ENCODE data around the gene PRR15. TPM values are rescaled to one million over a fixed set of nuclear protein-coding genes. Genes with fewer than 3 reads are reported as not detected.

Gene PRR15
- total and polyA plus RNA-seq, 4 experiments from 2014 or later = not detected

- Histone ChIP-seq H3K27ac (ENCODE audit: low read depth, low read length) (no peak overlapping the region), H3K36me3 (ENCODE audit: insufficient read depth, low read length) (no peaks in the 10 kb centered on the region), H3K9me3 (ENCODE audit: control insufficient read depth in 1 of 2, low read length in 2 of 2) (no peaks in the 10 kb centered on the region), H3K27me3 (ENCODE audit: insufficient read depth, low read length) (no peaks in the 10 kb centered on the region), H3K4me1 (ENCODE audit: insufficient read depth, low read length) (no peaks in the 10 kb centered on the region), H3K4me3 (ENCODE audit: low read length in 2 of 2) (no peak overlapping the region)
- Mint-ChIP-seq H3K27me3 (peaks cover 3 to 6% of the 10 kb centered on the region in 2 donors), H3K4me1 (no peaks in the 10 kb centered on the region), H3K9me3 (peaks cover 0 to 6% (median 0%) of the 10 kb centered on the region in 8 donors), H3K36me3 (no peaks in the 10 kb centered on the region), H3K4me3 (no peak overlapping the region), H3K27ac (no peak overlapping the region)
- ChIA-PET POLR2A (ENCODE audit: partially characterized antibody) (no interaction called here), CTCF (ENCODE audit: partially characterized antibody) (no interaction called here)
- intact Hi-C loops (cut with micrococcal nuclease) = no loop called here
- no peak for DNase-seq
Observed at GRCh38 chr7:29539471-29539870, 24.2 kb upstream of the PRR15 start.

- H3K4me1 Mint-ChIP-seq = no peaks in the 10 kb centered on the region
- no peak overlapping the region for H3K27ac ChIP-seq (ENCODE audit: low read depth, low read length)
- ChIA-PET POLR2A (ENCODE audit: partially characterized antibody) (no interaction called here), CTCF (ENCODE audit: partially characterized antibody) (no interaction called here)
- H3K36me3 ChIP-seq (ENCODE audit: insufficient read depth, low read length) = no peaks in the 10 kb centered on the region
- H3K27ac Mint-ChIP-seq = no peak overlapping the region
- intact Hi-C loops (cut with micrococcal nuclease) = no loop called here
- peaks cover 0 to 7% (median 0%) of the 10 kb centered on the region in 8 donors for H3K9me3 Mint-ChIP-seq
- H3K36me3 Mint-ChIP-seq = no peaks in the 10 kb centered on the region
- DNase-seq = no peak
- peaks cover 2 to 8% of the 10 kb centered on the region in 2 donors for H3K27me3 Mint-ChIP-seq
- H3K4me3 Mint-ChIP-seq = no peak overlapping the region
- H3K4me1 ChIP-seq (ENCODE audit: insufficient read depth, low read length) = no peaks in the 10 kb centered on the region
- no peak overlapping the region for H3K4me3 ChIP-seq (ENCODE audit: low read length in 2 of 2)
- H3K9me3 ChIP-seq (ENCODE audit: control insufficient read depth in 1 of 2, low read length in 2 of 2) = no peaks in the 10 kb centered on the region
- H3K27me3 ChIP-seq (ENCODE audit: insufficient read depth, low read length) = no peaks in the 10 kb centered on the region
Observed at GRCh38 chr7:29547421-29547820, 16.2 kb upstream of the PRR15 start.

GRCh38 chr7:29548823-29549222, 14.8 kb upstream of the PRR15 start:
- H3K27ac ChIP-seq (ENCODE audit: low read depth, low read length) = no peak overlapping the region
- intact Hi-C loops (cut with micrococcal nuclease) = no loop called here
- no peak overlapping the region for H3K4me3 ChIP-seq (ENCODE audit: low read length in 2 of 2)
- Mint-ChIP-seq H3K9me3 (peaks cover 0 to 4% (median 0%) of the 10 kb centered on the region in 8 donors), H3K27ac (no peak overlapping the region), H3K36me3 (no peaks in the 10 kb centered on the region), H3K4me3 (no peak overlapping the region), H3K4me1 (no peaks in the 10 kb centered on the region), H3K27me3 (peaks cover 4 to 9% of the 10 kb centered on the region in 2 donors)
- POLR2A ChIA-PET (ENCODE audit: partially characterized antibody) = no interaction called here
- H3K4me1 ChIP-seq (ENCODE audit: insufficient read depth, low read length) = no peaks in the 10 kb centered on the region
- no peak for DNase-seq
- no peaks in the 10 kb centered on the region for H3K9me3 ChIP-seq (ENCODE audit: control insufficient read depth in 1 of 2, low read length in 2 of 2)
- no peaks in the 10 kb centered on the region for H3K36me3 ChIP-seq (ENCODE audit: insufficient read depth, low read length)
- CTCF ChIA-PET (ENCODE audit: partially characterized antibody) = no interaction called here
- H3K27me3 ChIP-seq (ENCODE audit: insufficient read depth, low read length) = no peaks in the 10 kb centered on the region

- H3K27ac Mint-ChIP-seq = no peak overlapping the region
- DNase-seq = no peak
- no peaks in the 10 kb centered on the region for H3K36me3 Mint-ChIP-seq
- no peaks in the 10 kb centered on the region for H3K4me1 Mint-ChIP-seq
- intact Hi-C loops (cut with micrococcal nuclease) = no loop called here
- Histone ChIP-seq H3K9me3 (ENCODE audit: control insufficient read depth in 1 of 2, low read length in 2 of 2) (no peaks in the 10 kb centered on the region), H3K36me3 (ENCODE audit: insufficient read depth, low read length) (no peaks in the 10 kb centered on the region), H3K4me1 (ENCODE audit: insufficient read depth, low read length) (no peaks in the 10 kb centered on the region), H3K27ac (ENCODE audit: low read depth, low read length) (no peak overlapping the region), H3K4me3 (ENCODE audit: low read length in 2 of 2) (no peak overlapping the region), H3K27me3 (ENCODE audit: insufficient read depth, low read length) (no peaks in the 10 kb centered on the region)
- POLR2A ChIA-PET (ENCODE audit: partially characterized antibody) = no interaction called here
- CTCF ChIA-PET (ENCODE audit: partially characterized antibody) = no interaction called here
- no peak overlapping the region for H3K4me3 Mint-ChIP-seq
- peaks cover 4 to 8% of the 10 kb centered on the region in 2 donors for H3K27me3 Mint-ChIP-seq
- H3K9me3 Mint-ChIP-seq = peaks cover 0 to 4% (median 1%) of the 10 kb centered on the region in 8 donors
Observed at GRCh38 chr7:29552392-29552791, 11.2 kb upstream of the PRR15 start.

- H3K4me1 ChIP-seq (ENCODE audit: insufficient read depth, low read length) = no peaks in the 10 kb centered on the region
- H3K27me3 ChIP-seq (ENCODE audit: insufficient read depth, low read length) = no peaks in the 10 kb centered on the region
- Mint-ChIP-seq H3K4me1 (no peaks in the 10 kb centered on the region), H3K4me3 (no peak overlapping the region), H3K27ac (no peak overlapping the region), H3K9me3 (peaks cover 0 to 4% (median 1%) of the 10 kb centered on the region in 8 donors), H3K36me3 (no peaks in the 10 kb centered on the region), H3K27me3 (peaks cover 3 to 15% of the 10 kb centered on the region in 2 donors)
- POLR2A ChIA-PET (ENCODE audit: partially characterized antibody) = no interaction called here
- H3K27ac ChIP-seq (ENCODE audit: low read depth, low read length) = no peak overlapping the region
- H3K4me3 ChIP-seq (ENCODE audit: low read length in 2 of 2) = no peak overlapping the region
- CTCF ChIA-PET (ENCODE audit: partially characterized antibody) = no interaction called here
- intact Hi-C loops (cut with micrococcal nuclease) = no loop called here
- no peaks in the 10 kb centered on the region for H3K9me3 ChIP-seq (ENCODE audit: control insufficient read depth in 1 of 2, low read length in 2 of 2)
- no peak for DNase-seq
- H3K36me3 ChIP-seq (ENCODE audit: insufficient read depth, low read length) = no peaks in the 10 kb centered on the region
Observed at GRCh38 chr7:29555061-29555460, 8.6 kb upstream of the PRR15 start.

- Histone ChIP-seq H3K9me3 (ENCODE audit: control insufficient read depth in 1 of 2, low read length in 2 of 2) (no peaks in the 10 kb centered on the region), H3K27ac (ENCODE audit: low read depth, low read length) (no peak overlapping the region), H3K4me1 (ENCODE audit: insufficient read depth, low read length) (no peaks in the 10 kb centered on the region), H3K36me3 (ENCODE audit: insufficient read depth, low read length) (no peaks in the 10 kb centered on the region), H3K27me3 (ENCODE audit: insufficient read depth, low read length) (no peaks in the 10 kb centered on the region), H3K4me3 (ENCODE audit: low read length in 2 of 2) (no peak overlapping the region)
- intact Hi-C loops (cut with micrococcal nuclease) = no loop called here
- ChIA-PET POLR2A (ENCODE audit: partially characterized antibody) (no interaction called here), CTCF (ENCODE audit: partially characterized antibody) (no interaction called here)
- H3K4me3 Mint-ChIP-seq = no peak overlapping the region
- H3K9me3 Mint-ChIP-seq = peaks cover 0 to 5% (median 1%) of the 10 kb centered on the region in 8 donors
- no peaks in the 10 kb centered on the region for H3K36me3 Mint-ChIP-seq
- H3K27me3 Mint-ChIP-seq = peaks cover 3 to 18% of the 10 kb centered on the region in 2 donors
- H3K4me1 Mint-ChIP-seq = no peaks in the 10 kb centered on the region
- DNase-seq = no peak
- H3K27ac Mint-ChIP-seq = no peak overlapping the region
Observed at GRCh38 chr7:29556405-29557195, 7.0 kb upstream of the PRR15 start.

- peaks cover 0 to 5% (median under 1%) of the 10 kb centered on the region in 8 donors for H3K9me3 Mint-ChIP-seq
Observed at GRCh38 chr7:29557954-29558353, 5.7 kb upstream of the PRR15 start.

More at GRCh38 chr7:29557954-29558353, 5.7 kb upstream of the PRR15 start:
- H3K27me3 ChIP-seq (ENCODE audit: insufficient read depth, low read length) = peaks cover 1% of the 10 kb centered on the region
- Mint-ChIP-seq H3K4me3 (no peak overlapping the region), H3K27me3 (peaks cover 7 to 19% of the 10 kb centered on the region in 2 donors), H3K36me3 (no peaks in the 10 kb centered on the region), H3K4me1 (no peaks in the 10 kb centered on the region), H3K27ac (no peak overlapping the region)
- DNase-seq = no peak
- intact Hi-C loops (cut with micrococcal nuclease) = no loop called here
- H3K36me3 ChIP-seq (ENCODE audit: insufficient read depth, low read length) = no peaks in the 10 kb centered on the region
- ChIA-PET CTCF (ENCODE audit: partially characterized antibody) (no interaction called here), POLR2A (ENCODE audit: partially characterized antibody) (no interaction called here)
- no peaks in the 10 kb centered on the region for H3K4me1 ChIP-seq (ENCODE audit: insufficient read depth, low read length)
- H3K27ac ChIP-seq (ENCODE audit: low read depth, low read length) = no peak overlapping the region
- no peak overlapping the region for H3K4me3 ChIP-seq (ENCODE audit: low read length in 2 of 2)
- no peaks in the 10 kb centered on the region for H3K9me3 ChIP-seq (ENCODE audit: control insufficient read depth in 1 of 2, low read length in 2 of 2)

Measured in CD4-positive, alpha-beta memory T cell (primary cell).